Activated T-helper 1 cell treated with anti-CD3 and anti-CD28 coated beads, Interleukin-2, amount 50 U/mL, for 16 hours (primary cell): ENCODE measurements around the gene RRP15.
"Not testable (repeated sequence)": the region's sequence is repeated elsewhere in the genome, so short reads cannot be mapped to it uniquely, and the experiment has no call there.

ENCODE experiments used
- DNase-seq, 2 donors: peaks; one replicate each; pipeline ENCODE4 v3.0.0-alpha.2; 2020; ENCODE audit warnings: low read depth in 1 of 2, low spot score in 1 of 2

The RRP15 gene

GRCh38 chr1:218296162-218296561 lies 11.1 kb downstream of the RRP15 start:
- DNase-seq: no peak

GRCh38 chr1:218297461-218297860 lies 12.4 kb downstream of the RRP15 start:
- DNase-seq: no peak

GRCh38 chr1:218297867-218298266 lies 12.8 kb downstream of the RRP15 start:
- DNase-seq: no peak

- no peak for DNase-seq
These were observed 13.3 kb downstream of the RRP15 start for GRCh38 chr1:218298398-218298797.

GRCh38 chr1:218299416-218299815 lies 14.3 kb downstream of the RRP15 start:
- DNase-seq: no peak

- no peak for DNase-seq
These were observed 16.1 kb downstream of the RRP15 start for GRCh38 chr1:218301217-218301616.

- DNase-seq: no peak
These were observed 17.1 kb downstream of the RRP15 start for GRCh38 chr1:218302155-218302554.

GRCh38 chr1:218303176-218303879 lies 18.2 kb downstream of the RRP15 start:
- no peak for DNase-seq

GRCh38 chr1:218304281-218305039 lies 19.4 kb downstream of the RRP15 start:
- no peak for DNase-seq

GRCh38 chr1:218305472-218306064 lies 20.5 kb downstream of the RRP15 start:
- no peak for DNase-seq

- no peak for DNase-seq
These were observed 27.4 kb downstream of the RRP15 start for GRCh38 chr1:218312509-218312908.

- DNase-seq: no peak
These were observed 29.2 kb downstream of the RRP15 start for GRCh38 chr1:218314316-218314715.

- DNase-seq: no peak
These were observed 30.5 kb downstream of the RRP15 start for GRCh38 chr1:218315638-218316037.

GRCh38 chr1:218317061-218317460 lies 32.0 kb downstream of the RRP15 start:
- DNase-seq: no peak

GRCh38 chr1:218320182-218320581 lies 35.1 kb downstream of the RRP15 start:
- DNase-seq: not testable (repeated sequence)

- no peak for DNase-seq
These were observed 37.7 kb downstream of the RRP15 start for GRCh38 chr1:218322762-218323161.

GRCh38 chr1:218323568-218324225 lies 38.6 kb downstream of the RRP15 start:
- no peak for DNase-seq

- no peak for DNase-seq
These were observed 39.1 kb downstream of the RRP15 start for GRCh38 chr1:218324226-218324580.

GRCh38 chr1:218328769-218329168 lies 43.7 kb downstream of the RRP15 start:
- DNase-seq: no peak

GRCh38 chr1:218330043-218330623 lies 45.0 kb downstream of the RRP15 start:
- no peak for DNase-seq

GRCh38 chr1:218332416-218332815 lies 47.3 kb downstream of the RRP15 start:
- DNase-seq: no peak
